Neural cell (in vitro differentiated cells): ENCODE measurements around the gene WDR5. TPM values are rescaled to one million over a fixed set of nuclear protein-coding genes. Genes with fewer than 3 reads are reported as not detected.

ENCODE experiments used
- H2AFZ ChIP-seq: fragments of 200-600, 300-800 bp; sonication (generic), shearing (Covaris generic); 2 replicates; pipeline ENCODE4 v1.6.0; 2014; ENCODE audit warnings: low read depth, mild to moderate bottlenecking, antibody characterized with exemption, low read length, moderate library complexity
- H3F3A ChIP-seq: fragments of 200-600 bp; shearing (Covaris generic); 2 replicates; pipeline ENCODE4 v1.6.1; 2016; ENCODE audit warnings: mild to moderate bottlenecking, moderate library complexity, mixed read lengths, antibody characterized with exemption, low read length; ENCODE audit not compliant: insufficient read depth, poor library complexity, severe bottlenecking
- H3K27ac ChIP-seq: fragments of 200-600, 300-800 bp; sonication (generic), shearing (Covaris generic); 2 replicates; pipeline ENCODE4 v1.5.1; 2014; ENCODE audit warnings: mild to moderate bottlenecking, low read length, moderate library complexity
- H3K27me3 ChIP-seq: fragments of 300-800, 200-600 bp; sonication (generic), shearing (Covaris generic); 2 replicates; pipeline ENCODE4 v1.6.0; 2014; ENCODE audit warnings: mild to moderate bottlenecking, low read depth, low read length, moderate library complexity; ENCODE audit not compliant: insufficient read depth
- H3K36me3 ChIP-seq: fragments of 300-800, 200-600 bp; sonication (generic), shearing (Covaris generic); 2 replicates; pipeline ENCODE4 v1.5.1; 2014; ENCODE audit warnings: mild to moderate bottlenecking, antibody characterized with exemption, low read length, moderate library complexity; ENCODE audit not compliant: insufficient read depth
- H3K4me2 ChIP-seq: fragments of 300-800, 200-600 bp; sonication (generic), shearing (Covaris generic); 2 replicates; pipeline ENCODE4 v1.6.0; 2014; ENCODE audit warnings: mild to moderate bottlenecking, low read length
- H3K4me3 ChIP-seq: fragments of 300-800, 200-600 bp; sonication (generic), shearing (Covaris generic); 2 replicates; pipeline ENCODE4 v1.5.1; 2014; ENCODE audit warnings: mild to moderate bottlenecking, low read length, moderate library complexity
- H3K79me2 ChIP-seq: fragments of 200-600 bp; shearing (Covaris generic); replicated peaks from 2 replicates; pipeline ENCODE4 v1.6.0; 2014; ENCODE audit warnings: mild to moderate bottlenecking, low read length, moderate library complexity; ENCODE audit not compliant: insufficient read depth
- H3K9ac ChIP-seq: fragments of 300-800, 200-600 bp; sonication (generic), shearing (Covaris generic); 2 replicates; pipeline ENCODE4 v1.6.1; 2016; ENCODE audit warnings: mild to moderate bottlenecking, low read length, mixed read lengths
- H3K9me2 ChIP-seq: fragments of 200-600 bp; shearing (Covaris generic); 2 replicates; pipeline ENCODE4 v1.6.1; 2016; ENCODE audit warnings: mild to moderate bottlenecking, low read length, mixed read lengths; ENCODE audit not compliant: insufficient read depth
- H3K9me3 ChIP-seq: fragments of 200-600, 300-800 bp; sonication (generic), shearing (Covaris generic); 2 replicates; pipeline ENCODE4 v1.6.1; 2016; ENCODE audit warnings: mild to moderate bottlenecking, mixed run types, low read length, moderate library complexity, mixed read lengths
- H4K20me1 ChIP-seq: fragments of 200-600 bp; shearing (Covaris generic); 2 replicates; pipeline ENCODE4 v1.6.1; 2016; ENCODE audit warnings: mild to moderate bottlenecking, mixed run types; ENCODE audit not compliant: insufficient read depth
- CTCF ChIP-seq: fragments of 450-650 bp; IDR thresholded peaks from 2 replicates; pipeline ENCODE4 v1.5.1; 2014; ENCODE audit warnings: antibody characterized with exemption, mild to moderate bottlenecking, moderate library complexity; ENCODE audit not compliant: poor library complexity, severe bottlenecking
- EP300 ChIP-seq: fragments of 450-650 bp; conservative IDR thresholded peaks from 2 replicates; pipeline ENCODE4 v1.6.1; 2014; ENCODE audit warnings: antibody characterized with exemption, mild to moderate bottlenecking, moderate library complexity; ENCODE audit not compliant: poor library complexity, severe bottlenecking
- EZH2 ChIP-seq: fragments of 200-600, 300-800 bp; shearing (Covaris generic), sonication (generic); IDR thresholded peaks from 2 replicates; pipeline ENCODE4 v1.6.1; 2014; ENCODE audit warnings: antibody characterized with exemption, low read length, borderline replicate concordance, mild to moderate bottlenecking; ENCODE audit not compliant: insufficient read depth, poor library complexity, severe bottlenecking
- POLR2AphosphoS5 ChIP-seq: IDR thresholded peaks from 2 replicates; pipeline ENCODE4 v1.6.1; 2012
- RAD21 ChIP-seq: fragments of 450-650 bp; conservative IDR thresholded peaks from 2 replicates; pipeline ENCODE4 v1.6.1; 2014; ENCODE audit warnings: antibody characterized with exemption, mild to moderate bottlenecking, moderate library complexity
- REST ChIP-seq: IDR thresholded peaks from 2 replicates; pipeline ENCODE4 v1.6.1; 2012; ENCODE audit warnings: borderline replicate concordance
- SMC3 ChIP-seq: fragments of 450-650 bp; conservative IDR thresholded peaks from 2 replicates; pipeline ENCODE4 v1.6.1; 2014; ENCODE audit warnings: antibody characterized with exemption, mild to moderate bottlenecking, moderate library complexity; ENCODE audit not compliant: poor library complexity
- polyA plus RNA-seq: library from polyadenylated mRNA; depleted of rRNA; stranded (reverse); fragments of >200 nt; gene quantifications from 2 replicates; pipeline ENCODE4 v1.2.3, GENCODE V29; 2014

The WDR5 gene
- polyA plus RNA-seq, 1 donor from 2014 or later = 40.2 TPM

GRCh38 chr9:134179595-134179917 is 43.7 kb downstream of the WDR5 start:
- H2AFZ ChIP-seq = no peak overlapping the region

GRCh38 chr9:134179918-134180785 is 44.3 kb downstream of the WDR5 start:
- no peak overlapping the region for H3K4me3 ChIP-seq
- no peak for TF ChIP-seq REST
- H3K79me2 ChIP-seq = no peaks in the 10 kb centered on the region
- no peaks in the 10 kb centered on the region for H3F3A ChIP-seq
- no peaks in the 10 kb centered on the region for H3K9me2 ChIP-seq
- no peak overlapping the region for H3K27ac ChIP-seq
- no peak overlapping the region for H2AFZ ChIP-seq
- H3K4me2 ChIP-seq = no peak overlapping the region
- H3K9ac ChIP-seq = no peak overlapping the region
- no peaks in the 10 kb centered on the region for H3K27me3 ChIP-seq
- H3K36me3 ChIP-seq = no peaks in the 10 kb centered on the region
- no peaks in the 10 kb centered on the region for H4K20me1 ChIP-seq
- H3K9me3 ChIP-seq = no peaks in the 10 kb centered on the region

More at GRCh38 chr9:134179595-134179917, 43.7 kb downstream of the WDR5 start:
- Histone ChIP-seq H3K79me2 (no peaks in the 10 kb centered on the region), H3K4me3 (no peak overlapping the region), H3F3A (no peaks in the 10 kb centered on the region), H3K27me3 (no peaks in the 10 kb centered on the region), H3K9me2 (no peaks in the 10 kb centered on the region), H3K9ac (no peak overlapping the region), H4K20me1 (no peaks in the 10 kb centered on the region), H3K36me3 (no peaks in the 10 kb centered on the region), H3K27ac (no peak overlapping the region), H3K9me3 (no peaks in the 10 kb centered on the region), H3K4me2 (no peak overlapping the region)
- no peak for TF ChIP-seq CTCF
- no peak for TF ChIP-seq EP300
- TF ChIP-seq EZH2 = no peak
- no peak for TF ChIP-seq RAD21
- TF ChIP-seq REST = no peak
- no peak for TF ChIP-seq POLR2AphosphoS5
- TF ChIP-seq SMC3 = no peak
